GM12801 (cell line): Measurements from ENCODE around the gene CSTF1.

Source experiments
- TF ChIP-seq, protein P1 (sequence below): IDR thresholded peaks from one replicate; pipeline ENCODE4 v1.5.1; 2011; ENCODE audit warnings: control low read depth; ENCODE audit not compliant: insufficient read length; ENCODE audit errors: extremely low read depth

The CSTF1 gene

DNA sequence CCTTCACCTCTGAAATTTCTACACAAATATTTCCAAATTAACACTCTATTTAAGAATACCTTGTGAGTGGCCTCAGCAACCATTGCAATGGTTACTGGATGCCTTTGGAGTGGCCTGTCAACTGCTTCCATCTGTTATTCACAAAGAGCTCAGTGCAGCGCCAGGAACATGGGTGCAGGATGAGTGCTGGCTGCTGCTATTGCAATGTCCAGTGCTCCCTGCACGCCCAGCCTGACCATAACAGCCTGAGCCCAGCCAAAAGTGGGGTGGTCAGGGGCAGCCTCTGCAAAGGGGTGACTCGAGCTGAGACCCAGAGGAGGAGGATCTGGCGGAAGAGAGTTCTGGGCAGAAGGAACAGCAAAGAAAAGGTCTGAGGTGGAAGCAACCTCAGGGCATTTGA, 38.0 kb downstream of the CSTF1 start:
- TF ChIP-seq, protein P1, sequence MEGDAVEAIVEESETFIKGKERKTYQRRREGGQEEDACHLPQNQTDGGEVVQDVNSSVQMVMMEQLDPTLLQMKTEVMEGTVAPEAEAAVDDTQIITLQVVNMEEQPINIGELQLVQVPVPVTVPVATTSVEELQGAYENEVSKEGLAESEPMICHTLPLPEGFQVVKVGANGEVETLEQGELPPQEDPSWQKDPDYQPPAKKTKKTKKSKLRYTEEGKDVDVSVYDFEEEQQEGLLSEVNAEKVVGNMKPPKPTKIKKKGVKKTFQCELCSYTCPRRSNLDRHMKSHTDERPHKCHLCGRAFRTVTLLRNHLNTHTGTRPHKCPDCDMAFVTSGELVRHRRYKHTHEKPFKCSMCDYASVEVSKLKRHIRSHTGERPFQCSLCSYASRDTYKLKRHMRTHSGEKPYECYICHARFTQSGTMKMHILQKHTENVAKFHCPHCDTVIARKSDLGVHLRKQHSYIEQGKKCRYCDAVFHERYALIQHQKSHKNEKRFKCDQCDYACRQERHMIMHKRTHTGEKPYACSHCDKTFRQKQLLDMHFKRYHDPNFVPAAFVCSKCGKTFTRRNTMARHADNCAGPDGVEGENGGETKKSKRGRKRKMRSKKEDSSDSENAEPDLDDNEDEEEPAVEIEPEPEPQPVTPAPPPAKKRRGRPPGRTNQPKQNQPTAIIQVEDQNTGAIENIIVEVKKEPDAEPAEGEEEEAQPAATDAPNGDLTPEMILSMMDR, result no peak

GRCh38 chr20:56430957-56431356, 38.5 kb downstream of the CSTF1 start:
- TF ChIP-seq, protein P1, result no peak

DNA sequence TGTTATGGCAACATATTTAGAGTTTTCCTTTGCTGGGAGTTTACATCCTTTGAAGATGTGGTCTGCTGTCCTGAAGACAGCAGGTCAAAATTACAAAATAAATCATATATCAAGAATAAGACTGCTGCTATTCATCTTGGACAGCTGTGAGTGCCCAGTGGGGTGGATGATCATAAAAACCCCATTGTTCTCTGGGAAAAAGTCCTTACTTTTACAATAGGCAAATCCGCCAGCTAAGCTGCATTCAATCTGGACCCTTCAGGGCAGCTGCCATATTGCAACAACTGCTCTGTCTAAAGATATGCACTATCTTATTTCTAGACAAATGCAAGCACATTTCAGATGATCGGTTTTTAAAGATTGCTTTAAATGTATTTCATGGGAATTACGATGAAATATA, 39.0 kb downstream of the CSTF1 start:
- TF ChIP-seq, protein P1, result no peak

DNA sequence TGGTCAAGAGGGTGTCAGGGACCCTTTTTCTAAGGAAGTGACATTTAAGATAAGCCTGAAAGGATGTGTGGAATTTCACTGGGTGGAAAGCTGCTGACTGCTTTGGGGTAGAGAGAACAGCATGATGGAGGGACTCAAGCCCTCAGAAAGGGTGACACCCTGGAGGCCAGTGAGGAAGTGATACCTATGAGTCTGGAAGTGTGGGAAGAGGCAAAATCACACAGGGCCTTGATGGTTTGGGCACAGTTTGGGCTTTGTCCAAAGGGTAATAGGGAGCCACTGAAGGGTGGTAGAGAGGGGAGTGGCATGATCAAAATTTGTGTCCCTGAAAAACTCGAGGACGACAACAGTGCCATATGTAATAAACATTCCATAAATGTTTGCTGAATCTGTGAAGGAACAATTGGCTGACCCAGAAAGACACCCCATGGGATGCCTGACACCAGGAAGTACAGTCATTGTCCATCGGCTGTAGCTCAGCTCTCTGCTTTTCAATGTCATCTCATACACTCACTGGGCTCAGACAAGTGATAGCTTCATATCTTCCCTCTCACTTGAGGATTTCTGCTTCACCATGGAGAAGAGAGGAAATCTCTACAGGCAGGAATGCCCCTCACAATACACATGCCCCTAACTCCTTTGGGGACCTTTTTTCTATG, 40.9 kb downstream of the CSTF1 start:
- TF ChIP-seq, protein P1, result no peak

- TF ChIP-seq, protein P1, result no peak
These were observed 41.4 kb downstream of the CSTF1 start for GRCh38 chr20:56433880-56434255.

DNA sequence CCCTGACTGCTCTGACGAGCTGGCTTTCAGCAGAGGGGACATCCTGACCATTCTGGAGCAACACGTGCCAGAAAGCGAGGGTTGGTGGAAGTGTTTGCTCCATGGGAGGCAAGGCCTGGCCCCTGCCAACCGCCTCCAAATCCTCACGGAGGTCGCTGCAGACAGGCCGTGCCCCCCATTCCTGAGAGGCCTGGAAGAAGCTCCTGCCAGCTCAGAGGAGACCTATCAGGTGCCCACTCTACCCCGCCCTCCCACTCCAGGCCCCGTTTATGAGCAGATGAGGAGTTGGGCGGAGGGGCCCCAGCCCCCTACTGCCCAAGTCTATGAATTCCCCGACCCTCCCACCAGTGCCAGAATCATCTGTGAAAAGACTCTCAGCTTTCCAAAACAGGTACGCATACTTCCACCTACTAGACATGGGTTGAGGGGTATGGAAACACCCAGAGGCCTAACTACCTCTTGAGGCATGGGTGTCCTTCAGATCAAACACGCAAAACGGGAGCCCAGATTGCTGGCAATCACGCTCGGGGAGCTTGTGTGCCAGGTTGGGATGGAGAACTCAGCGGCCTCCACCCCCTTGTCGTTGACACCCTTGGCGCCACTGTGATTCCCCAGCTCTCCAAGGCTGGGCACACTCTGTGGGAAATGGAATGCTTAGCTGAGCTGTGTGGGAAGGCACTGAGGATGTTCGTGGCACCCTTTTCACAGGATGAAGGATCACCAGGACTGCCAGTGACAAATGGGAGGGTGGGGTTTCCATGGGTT, 44.9 kb downstream of the CSTF1 start:
- TF ChIP-seq, protein P1, result no peak

- TF ChIP-seq, protein P1, result no peak
These were observed 45.8 kb downstream of the CSTF1 start for GRCh38 chr20:56438284-56438683.
